ENCODE data around the gene UVRAG.
"Not testable (repeated sequence)": the region's sequence is repeated elsewhere in the genome, so short reads cannot be mapped to it uniquely, and the experiment has no call there.

The UVRAG gene

DNA sequence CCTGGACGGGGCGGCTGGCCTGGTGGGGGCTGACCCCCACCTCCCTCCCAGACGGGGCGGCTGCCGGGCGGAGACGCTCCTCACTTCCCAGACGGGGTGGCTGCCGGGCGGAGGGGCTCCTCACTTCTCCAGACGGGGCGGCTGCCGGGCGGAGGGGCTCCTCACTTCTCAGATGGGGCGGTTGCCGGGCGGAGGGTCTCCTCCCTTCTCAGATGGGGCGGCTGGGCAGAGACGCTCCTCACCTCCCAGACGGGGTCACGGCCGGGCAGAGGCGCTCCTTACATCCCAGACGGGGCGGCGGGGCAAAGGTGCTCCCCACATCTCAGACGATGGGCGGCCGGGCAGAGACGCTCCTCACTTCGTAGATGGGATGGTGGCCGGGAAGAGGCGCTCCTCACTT, 62.9 kb downstream of the UVRAG start:
- not testable (repeated sequence) for H2BK5ac ChIP-seq (ENCODE audit: low read length); DNase-seq; H4K8ac ChIP-seq (ENCODE audit: low read depth, low read length); H3K56ac ChIP-seq (ENCODE audit: low read length); H2AK5ac ChIP-seq (ENCODE audit: low read length); H3K4me2 ChIP-seq (ENCODE audit: low read length); H4K5ac ChIP-seq (ENCODE audit: low read length); H3K27me3 ChIP-seq (ENCODE audit: insufficient read depth, low read length, poor library complexity); H3K9ac ChIP-seq (ENCODE audit: low read length); H3K4me1 ChIP-seq (ENCODE audit: control insufficient read depth, low read depth, low read length); H3K79me1 ChIP-seq (ENCODE audit: low read length); H3K4me3 ChIP-seq (ENCODE audit: low read length); H2BK15ac ChIP-seq (replicated peaks; ENCODE audit: low read depth); H3K27ac ChIP-seq (ENCODE audit: low read depth, low read length); H3K79me2 ChIP-seq (ENCODE audit: control insufficient read depth, insufficient read depth, low read length); H3K23ac ChIP-seq (ENCODE audit: low read length); H3K4ac ChIP-seq (ENCODE audit: low read depth, low read length); H3K36me3 ChIP-seq (ENCODE audit: control insufficient read depth, insufficient read depth, low read length); H3K18ac ChIP-seq (ENCODE audit: low read length); H2BK120ac ChIP-seq (ENCODE audit: low read depth, low read length)
- no CpG with 5 or more reads among the region's 33 CpGs for WGBS (ENCODE audit: extremely low coverage, insufficient coverage, low lambda C conversion rate)

DNA sequence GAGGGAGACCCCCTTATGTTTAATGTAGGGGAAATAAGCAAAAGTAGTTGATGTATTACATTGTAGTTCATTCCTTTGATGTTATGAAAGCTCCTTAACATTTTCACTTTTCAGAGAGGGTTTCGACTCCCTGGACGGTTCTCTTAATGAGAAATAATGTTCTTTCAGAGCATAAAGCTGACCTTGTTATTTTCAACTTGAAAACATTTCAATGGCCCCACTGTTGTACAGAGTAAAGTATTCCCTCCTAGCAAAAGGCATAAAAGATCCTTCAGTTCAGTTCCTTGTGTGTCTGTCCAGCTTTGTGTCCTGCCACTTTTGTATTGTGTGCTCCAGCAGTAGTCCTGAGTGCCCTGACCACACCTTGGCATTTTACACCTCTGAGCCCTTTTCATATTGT, 63.9 kb downstream of the UVRAG start:
- no peak overlapping the region for H2BK15ac ChIP-seq (replicated peaks; ENCODE audit: low read depth)
- no peaks in the 10 kb centered on the region for H3K4me1 ChIP-seq (ENCODE audit: control insufficient read depth, low read depth, low read length)
- H3K79me2 ChIP-seq (ENCODE audit: control insufficient read depth, insufficient read depth, low read length): no peaks in the 10 kb centered on the region
- no peak overlapping the region for H3K4ac ChIP-seq (ENCODE audit: low read depth, low read length)
- no peaks in the 10 kb centered on the region for H3K79me1 ChIP-seq (ENCODE audit: low read length)
- no peak overlapping the region for H3K9ac ChIP-seq (ENCODE audit: low read length)
- H3K4me2 ChIP-seq (ENCODE audit: low read length): no peak overlapping the region
- no peaks in the 10 kb centered on the region for H3K27me3 ChIP-seq (ENCODE audit: insufficient read depth, low read length, poor library complexity)
- no peak overlapping the region for H3K18ac ChIP-seq (ENCODE audit: low read length)
- H4K8ac ChIP-seq (ENCODE audit: low read depth, low read length): no peak overlapping the region
- H4K5ac ChIP-seq (ENCODE audit: low read length): no peak overlapping the region
- H3K4me3 ChIP-seq (ENCODE audit: low read length): no peak overlapping the region
- no peak overlapping the region for H2BK5ac ChIP-seq (ENCODE audit: low read length)
- H3K23ac ChIP-seq (ENCODE audit: low read length): no peak overlapping the region
- WGBS (ENCODE audit: extremely low coverage, insufficient coverage, low lambda C conversion rate): no CpG with 5 or more reads among the region's 2 CpGs
- H3K27ac ChIP-seq (ENCODE audit: low read depth, low read length): no peak overlapping the region
- H3K56ac ChIP-seq (ENCODE audit: low read length): no peak overlapping the region
- H2AK5ac ChIP-seq (ENCODE audit: low read length): no peak overlapping the region
- DNase-seq: no peak
- no peak overlapping the region for H2BK120ac ChIP-seq (ENCODE audit: low read depth, low read length)
- no peaks in the 10 kb centered on the region for H3K36me3 ChIP-seq (ENCODE audit: control insufficient read depth, insufficient read depth, low read length)

DNA sequence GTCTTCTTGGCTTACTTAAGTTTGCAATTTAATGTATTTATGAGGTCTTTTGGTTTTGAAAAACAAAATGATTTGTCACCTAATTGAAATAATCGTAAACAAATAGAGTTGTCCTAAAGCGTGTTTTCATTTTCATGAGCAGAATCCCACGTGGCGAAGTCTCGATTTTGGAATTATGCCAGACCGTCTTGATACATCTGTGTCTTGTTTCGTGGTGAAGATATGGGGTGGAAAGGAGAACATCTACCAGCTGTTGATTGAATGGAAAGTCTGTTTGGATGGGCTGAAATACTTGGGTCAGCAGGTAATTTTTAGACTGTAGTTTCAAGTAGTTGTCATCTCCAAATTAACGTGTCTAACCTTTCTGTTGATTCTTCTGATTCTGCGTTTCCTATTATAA, 64.7 kb downstream of the UVRAG start:
- no peak overlapping the region for H4K8ac ChIP-seq (ENCODE audit: low read depth, low read length)
- no peaks in the 10 kb centered on the region for H3K27me3 ChIP-seq (ENCODE audit: insufficient read depth, low read length, poor library complexity)
- no peak overlapping the region for H3K27ac ChIP-seq (ENCODE audit: low read depth, low read length)
- no peaks in the 10 kb centered on the region for H3K79me1 ChIP-seq (ENCODE audit: low read length)
- no peak overlapping the region for H2BK120ac ChIP-seq (ENCODE audit: low read depth, low read length)
- no peak overlapping the region for H3K4me3 ChIP-seq (ENCODE audit: low read length)
- H3K4me2 ChIP-seq (ENCODE audit: low read length): no peak overlapping the region
- H3K23ac ChIP-seq (ENCODE audit: low read length): no peak overlapping the region
- H2BK15ac ChIP-seq (replicated peaks; ENCODE audit: low read depth): no peak overlapping the region
- H4K5ac ChIP-seq (ENCODE audit: low read length): no peak overlapping the region
- H3K9ac ChIP-seq (ENCODE audit: low read length): no peak overlapping the region
- no peaks in the 10 kb centered on the region for H3K4me1 ChIP-seq (ENCODE audit: control insufficient read depth, low read depth, low read length)
- no peaks in the 10 kb centered on the region for H3K79me2 ChIP-seq (ENCODE audit: control insufficient read depth, insufficient read depth, low read length)
- H3K36me3 ChIP-seq (ENCODE audit: control insufficient read depth, insufficient read depth, low read length): no peaks in the 10 kb centered on the region
- H2BK5ac ChIP-seq (ENCODE audit: low read length): no peak overlapping the region
- no peak for DNase-seq
- WGBS (ENCODE audit: extremely low coverage, insufficient coverage, low lambda C conversion rate): no CpG with 5 or more reads among the region's 9 CpGs
- no peak overlapping the region for H3K18ac ChIP-seq (ENCODE audit: low read length)
- no peak overlapping the region for H2AK5ac ChIP-seq (ENCODE audit: low read length)
- no peak overlapping the region for H3K56ac ChIP-seq (ENCODE audit: low read length)
- H3K4ac ChIP-seq (ENCODE audit: low read depth, low read length): no peak overlapping the region

DNA sequence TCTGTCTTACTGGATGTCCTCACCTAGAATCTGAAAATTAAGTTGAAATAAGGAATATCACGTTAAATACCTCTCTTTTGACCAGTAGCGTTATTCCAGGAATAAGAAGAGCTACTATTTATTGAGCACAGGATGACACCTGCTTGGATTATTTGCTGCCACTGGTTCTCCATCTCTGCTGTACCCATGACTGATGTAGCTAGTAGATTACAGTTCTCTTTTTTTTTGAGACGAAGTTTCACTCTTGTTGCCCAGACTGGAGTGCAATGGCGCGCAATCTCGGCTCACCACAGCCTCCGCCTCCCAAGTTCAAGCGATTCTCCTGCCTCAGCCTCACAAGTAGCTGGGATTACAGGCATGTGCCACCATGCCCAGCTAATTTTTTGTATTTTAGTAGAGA, 65.3 kb downstream of the UVRAG start:
- H3K27me3 ChIP-seq (ENCODE audit: insufficient read depth, low read length, poor library complexity); H4K5ac ChIP-seq (ENCODE audit: low read length): not testable (repeated sequence)

DNA sequence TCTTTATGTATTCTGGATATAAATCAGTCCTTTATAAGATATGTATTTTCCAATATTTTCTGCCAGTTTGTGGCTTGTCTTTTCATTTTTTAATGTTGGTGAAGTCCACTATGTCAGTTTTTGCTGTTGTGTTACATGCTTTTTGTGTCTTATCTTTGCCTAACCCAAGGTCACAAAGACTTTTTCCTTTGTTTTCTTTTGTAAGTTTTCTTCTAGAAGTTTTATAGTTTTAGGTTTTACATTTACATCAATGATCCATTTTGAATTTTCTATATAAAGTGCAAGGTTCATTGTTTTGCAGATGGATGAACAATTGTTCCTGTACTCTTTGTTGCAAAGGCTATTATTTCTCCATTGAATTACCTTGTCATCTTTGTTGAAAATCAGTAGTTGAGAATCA, 69.3 kb downstream of the UVRAG start:
- H3K23ac ChIP-seq (ENCODE audit: low read length): no peak overlapping the region
- no peak overlapping the region for H2BK15ac ChIP-seq (replicated peaks; ENCODE audit: low read depth)
- H3K27me3 ChIP-seq (ENCODE audit: insufficient read depth, low read length, poor library complexity): no peaks in the 10 kb centered on the region
- no peak overlapping the region for H3K27ac ChIP-seq (ENCODE audit: low read depth, low read length)
- no peak overlapping the region for H4K8ac ChIP-seq (ENCODE audit: low read depth, low read length)
- H3K18ac ChIP-seq (ENCODE audit: low read length): no peak overlapping the region
- H3K79me2 ChIP-seq (ENCODE audit: control insufficient read depth, insufficient read depth, low read length): no peaks in the 10 kb centered on the region
- no peaks in the 10 kb centered on the region for H3K4me1 ChIP-seq (ENCODE audit: control insufficient read depth, low read depth, low read length)
- H4K5ac ChIP-seq (ENCODE audit: low read length): no peak overlapping the region
- no peak overlapping the region for H3K4me3 ChIP-seq (ENCODE audit: low read length)
- H3K4ac ChIP-seq (ENCODE audit: low read depth, low read length): no peak overlapping the region
- no peak for DNase-seq
- no peak overlapping the region for H2AK5ac ChIP-seq (ENCODE audit: low read length)
- no peak overlapping the region for H2BK5ac ChIP-seq (ENCODE audit: low read length)
- no peak overlapping the region for H3K56ac ChIP-seq (ENCODE audit: low read length)
- H3K4me2 ChIP-seq (ENCODE audit: low read length): no peak overlapping the region
- H3K36me3 ChIP-seq (ENCODE audit: control insufficient read depth, insufficient read depth, low read length): no peaks in the 10 kb centered on the region
- H2BK120ac ChIP-seq (ENCODE audit: low read depth, low read length): no peak overlapping the region
- H3K9ac ChIP-seq (ENCODE audit: low read length): no peak overlapping the region
- no peaks in the 10 kb centered on the region for H3K79me1 ChIP-seq (ENCODE audit: low read length)

More for the DNA sequence above, 65.3 kb downstream of the UVRAG start:
- H3K27ac ChIP-seq (ENCODE audit: low read depth, low read length); H3K9ac ChIP-seq (ENCODE audit: low read length); H3K4me1 ChIP-seq (ENCODE audit: control insufficient read depth, low read depth, low read length); H2AK5ac ChIP-seq (ENCODE audit: low read length); H3K36me3 ChIP-seq (ENCODE audit: control insufficient read depth, insufficient read depth, low read length); H2BK15ac ChIP-seq (replicated peaks; ENCODE audit: low read depth); H3K56ac ChIP-seq (ENCODE audit: low read length); H3K79me2 ChIP-seq (ENCODE audit: control insufficient read depth, insufficient read depth, low read length); H2BK120ac ChIP-seq (ENCODE audit: low read depth, low read length); DNase-seq; H2BK5ac ChIP-seq (ENCODE audit: low read length); H3K4me2 ChIP-seq (ENCODE audit: low read length); H3K18ac ChIP-seq (ENCODE audit: low read length); H3K4ac ChIP-seq (ENCODE audit: low read depth, low read length); H4K8ac ChIP-seq (ENCODE audit: low read depth, low read length); H3K79me1 ChIP-seq (ENCODE audit: low read length); H3K4me3 ChIP-seq (ENCODE audit: low read length); H3K23ac ChIP-seq (ENCODE audit: low read length): not testable (repeated sequence)
- WGBS (ENCODE audit: extremely low coverage, insufficient coverage, low lambda C conversion rate): no CpG with 5 or more reads among the region's 8 CpGs

DNA sequence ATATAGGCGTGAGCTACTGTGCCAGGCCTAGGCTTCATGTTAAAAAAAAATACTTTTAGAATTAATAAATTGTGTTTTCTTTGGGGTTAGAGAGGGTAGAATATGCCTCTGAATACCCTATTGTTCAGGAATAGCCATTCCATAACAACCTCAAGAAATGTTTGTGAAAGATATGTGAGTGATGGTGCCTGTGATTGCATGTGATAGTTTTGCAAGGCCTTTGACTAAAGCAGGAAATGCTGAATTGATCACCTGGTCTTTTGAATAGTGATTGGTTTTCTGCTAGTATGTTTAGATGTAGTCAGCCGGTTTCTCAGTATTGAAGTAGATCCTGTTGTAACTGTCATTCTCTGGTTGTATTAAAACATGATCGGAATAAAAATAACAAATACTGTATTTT, 73.4 kb downstream of the UVRAG start:
- H3K4me1 ChIP-seq (ENCODE audit: control insufficient read depth, low read depth, low read length): peaks cover 3% of the 10 kb centered on the region
- H3K36me3 ChIP-seq (ENCODE audit: control insufficient read depth, insufficient read depth, low read length): no peaks in the 10 kb centered on the region
- no peak overlapping the region for H2BK120ac ChIP-seq (ENCODE audit: low read depth, low read length)
- H3K56ac ChIP-seq (ENCODE audit: low read length): no peak overlapping the region
- H2BK5ac ChIP-seq (ENCODE audit: low read length): no peak overlapping the region
- no peak overlapping the region for H2AK5ac ChIP-seq (ENCODE audit: low read length)
- no peak overlapping the region for H3K9ac ChIP-seq (ENCODE audit: low read length)
- H3K79me1 ChIP-seq (ENCODE audit: low read length): no peaks in the 10 kb centered on the region
- H3K18ac ChIP-seq (ENCODE audit: low read length): no peak overlapping the region
- WGBS (ENCODE audit: extremely low coverage, insufficient coverage, low lambda C conversion rate): no CpG with 5 or more reads among the region's 3 CpGs
- H4K5ac ChIP-seq (ENCODE audit: low read length): no peak overlapping the region
- no peak for DNase-seq
- H3K23ac ChIP-seq (ENCODE audit: low read length): no peak overlapping the region
- H3K4me3 ChIP-seq (ENCODE audit: low read length): no peak overlapping the region
- no peak overlapping the region for H2BK15ac ChIP-seq (replicated peaks; ENCODE audit: low read depth)
- H4K8ac ChIP-seq (ENCODE audit: low read depth, low read length): no peak overlapping the region
- no peak overlapping the region for H3K4ac ChIP-seq (ENCODE audit: low read depth, low read length)
- no peaks in the 10 kb centered on the region for H3K27me3 ChIP-seq (ENCODE audit: insufficient read depth, low read length, poor library complexity)
- H3K79me2 ChIP-seq (ENCODE audit: control insufficient read depth, insufficient read depth, low read length): no peaks in the 10 kb centered on the region
- no peak overlapping the region for H3K4me2 ChIP-seq (ENCODE audit: low read length)
- H3K27ac ChIP-seq (ENCODE audit: low read depth, low read length): no peak overlapping the region
